Ascending aorta (tissue), 2 donors: ENCODE results near the gene TXNDC16. TPM values are rescaled to one million over a fixed set of nuclear protein-coding genes. Genes with fewer than 3 reads are reported as not detected.
"Not testable (repeated sequence)": the region's sequence is repeated elsewhere in the genome, so short reads cannot be mapped to it uniquely, and the experiment has no call there.

Experiments used
- DNase-seq, 2 donors: peaks; one replicate each; pipeline ENCODE4 v3.0.0-alpha.2; 2019; ENCODE audit warnings: low spot score in 2 of 2
- H3K27ac ChIP-seq, 2 donors: fragments of 200-600 bp; sonication (generic); one replicate each; pipeline ENCODE4 v1.5.1; 2016 to 2017; ENCODE audit warnings: mild to moderate bottlenecking in 1 of 2
- H3K27me3 ChIP-seq: fragments of 200-600 bp; sonication (generic); one replicate; pipeline ENCODE4 v1.5.1; 2017
- H3K36me3 ChIP-seq, 2 donors: fragments of 200-600 bp; sonication (generic); one replicate each; pipeline ENCODE4 v1.5.1; 2016
- H3K4me1 ChIP-seq, 2 donors: fragments of 200-600 bp; sonication (generic); one replicate each; pipeline ENCODE4 v1.5.1; 2016 to 2017; ENCODE audit warnings: mild to moderate bottlenecking in 1 of 2
- H3K4me3 ChIP-seq, 2 donors: fragments of 200-600 bp; sonication (generic); one replicate each; pipeline ENCODE4 v1.5.1; 2016 to 2017; ENCODE audit warnings: mild to moderate bottlenecking in 1 of 2
- H3K9me3 ChIP-seq, 2 donors: fragments of 200-600 bp; sonication (generic); one replicate each; pipeline ENCODE4 v1.5.1; 2016
- CTCF ChIP-seq, 3 experiments: fragments of 200-600 bp in 2 of 3; fragments of 450-650 bp in 1 of 3; sonication (generic) in 2 of 3; IDR thresholded peaks; one replicate each; pipeline ENCODE4 v1.5.1; 2016 to 2019; ENCODE audit warnings: antibody characterized with exemption in 3 of 3, mild to moderate bottlenecking in 1 of 3, moderate library complexity in 1 of 3
- intact Hi-C: fragments of 100-400 bp; cut with DNase I; formaldehyde crosslinking; loops from one replicate; pipeline ENCODE4 v1.15.1; 2023
- total RNA-seq: library from RNA; depleted of rRNA; stranded (reverse); fragments of >200 nt; gene quantifications from one replicate; pipeline ENCODE4 v1.1.0, GENCODE V29; 2016

Gene TXNDC16
- total RNA-seq, 1 donor from 2014 or later = 1.8 TPM

- no peak overlapping the region for H3K27ac ChIP-seq
- H3K9me3 ChIP-seq = peaks cover 0 to 6% of the 10 kb centered on the region in 2 donors
- H3K4me1 ChIP-seq = no peaks in the 10 kb centered on the region
- intact Hi-C loops = no loop called here
- peaks cover 0 to 3% of the 10 kb centered on the region in 2 donors for H3K36me3 ChIP-seq
- TF ChIP-seq CTCF (IDR thresholded peaks at IDR 0.05) = no peak
- no peak overlapping the region for H3K4me3 ChIP-seq
- no peaks in the 10 kb centered on the region for H3K27me3 ChIP-seq
- no peak for DNase-seq
Measured at GRCh38 chr14:52481864-52482263, 70.4 kb downstream of the TXNDC16 start.

- intact Hi-C loops = loop anchor here (1.0 kb wide), 1 partner anchor 174 kb away; no protein-coding TSS in a partner anchor
- H3K4me1 ChIP-seq = no peaks in the 10 kb centered on the region
- H3K27me3 ChIP-seq = no peaks in the 10 kb centered on the region
Measured at GRCh38 chr14:52473557-52473956, 78.7 kb downstream of the TXNDC16 start.

GRCh38 chr14:52472728-52473127 lies 79.6 kb downstream of the TXNDC16 start:
- no peaks in the 10 kb centered on the region for H3K4me1 ChIP-seq
- H3K9me3 ChIP-seq = peaks cover 0 to 11% of the 10 kb centered on the region in 2 donors
- no peak for TF ChIP-seq CTCF (IDR thresholded peaks at IDR 0.05)
- no peak overlapping the region for H3K27ac ChIP-seq
- no peak for DNase-seq
- H3K36me3 ChIP-seq = peaks cover 12 to 22% of the 10 kb centered on the region in 2 donors
- H3K4me3 ChIP-seq = no peak overlapping the region
- intact Hi-C loops = loop anchor here (1.0 kb wide), 1 partner anchor 173 kb away; no protein-coding TSS in a partner anchor
- no peaks in the 10 kb centered on the region for H3K27me3 ChIP-seq

More at GRCh38 chr14:52473557-52473956, 78.7 kb downstream of the TXNDC16 start:
- H3K4me3 ChIP-seq = no peak overlapping the region
- peaks cover 12 to 22% of the 10 kb centered on the region in 2 donors for H3K36me3 ChIP-seq
- DNase-seq = no peak
- H3K9me3 ChIP-seq = peaks cover 0 to 11% of the 10 kb centered on the region in 2 donors
- TF ChIP-seq CTCF (IDR thresholded peaks at IDR 0.05) = peak; percentile 17 to 31 (median 21)
- no peak overlapping the region for H3K27ac ChIP-seq

- H3K4me3 ChIP-seq, intact Hi-C loops, H3K9me3 ChIP-seq, H3K27me3 ChIP-seq, DNase-seq, H3K27ac ChIP-seq, H3K4me1 ChIP-seq: not testable (repeated sequence)
- H3K36me3 ChIP-seq = peaks cover 12 to 22% of the 10 kb centered on the region in 2 donors
Measured at GRCh38 chr14:52472251-52472650, 80.1 kb downstream of the TXNDC16 start.

GRCh38 chr14:52467515-52468266 lies 84.6 kb downstream of the TXNDC16 start:
- Histone ChIP-seq H3K36me3 (peaks cover 0 to 7% of the 10 kb centered on the region in 2 donors), H3K27ac (no peak overlapping the region), H3K4me1 (no peaks in the 10 kb centered on the region), H3K9me3 (no peaks in the 10 kb centered on the region), H3K27me3 (no peaks in the 10 kb centered on the region), H3K4me3 (no peak overlapping the region)
- no peak for DNase-seq
- intact Hi-C loops = no loop called here
- no peak for TF ChIP-seq CTCF (IDR thresholded peaks at IDR 0.05)

- Histone ChIP-seq H3K36me3 (peaks cover 7 to 13% of the 10 kb centered on the region in 2 donors), H3K9me3 (peaks cover 4 to 5% of the 10 kb centered on the region in 2 donors), H3K27ac (no peak overlapping the region), H3K27me3 (no peaks in the 10 kb centered on the region), H3K4me3 (no peak overlapping the region), H3K4me1 (no peaks in the 10 kb centered on the region)
- no peak for DNase-seq
- intact Hi-C loops = no loop called here
- TF ChIP-seq CTCF (IDR thresholded peaks at IDR 0.05) = no peak
Measured at GRCh38 chr14:52464175-52464574, 88.1 kb downstream of the TXNDC16 start.
